Tibial nerve (tissue), 4 donors: Measurements from ENCODE around the gene URM1.

Source experiments
- CTCF ChIP-seq, 5 experiments: fragments of 200-600 bp in 3 of 5; fragments of 450-650 bp in 2 of 5; sonication (generic) in 3 of 5; IDR thresholded peaks; one replicate each; pipeline ENCODE4 v1.5.1; 2016 to 2019; ENCODE audit warnings: antibody characterized with exemption in 5 of 5, mild to moderate bottlenecking in 3 of 5, moderate library complexity in 2 of 5
- EP300 ChIP-seq, 2 donors: sonication (generic); formaldehyde crosslinking; IDR thresholded peaks; one replicate each; pipeline ENCODE4 v1.6.1; 2017; ENCODE audit warnings: antibody characterized with exemption in 2 of 2, mild to moderate bottlenecking in 1 of 2
- POLR2A ChIP-seq, 2 donors: fragments of 450-650 bp; IDR thresholded peaks; one replicate each; pipeline ENCODE4 v1.6.1; 2017; ENCODE audit warnings: antibody characterized with exemption in 2 of 2, mild to moderate bottlenecking in 2 of 2, moderate library complexity in 2 of 2

- TF ChIP-seq POLR2A (IDR thresholded peaks at IDR 0.05): no peak
- TF ChIP-seq CTCF (IDR thresholded peaks at IDR 0.05): no peak
- no peak for TF ChIP-seq EP300 (IDR thresholded peaks at IDR 0.05)
Observed at GRCh38 chr9:128324401-128324800, 46.8 kb upstream of the URM1 start.
